NCI-H446 treated with DMSO at 0.1 percent for 48 hours (cell line): Measurements from ENCODE around the gene BECN2.
"Not testable (repeated sequence)": the region's sequence is repeated elsewhere in the genome, so short reads cannot be mapped to it uniquely, and the experiment has no call there.

Experiments
- DNase-seq: peaks from one replicate; lab custom pipeline; 2025; lab: John Stamatoyannopoulos, UW

The BECN2 gene

DNA sequence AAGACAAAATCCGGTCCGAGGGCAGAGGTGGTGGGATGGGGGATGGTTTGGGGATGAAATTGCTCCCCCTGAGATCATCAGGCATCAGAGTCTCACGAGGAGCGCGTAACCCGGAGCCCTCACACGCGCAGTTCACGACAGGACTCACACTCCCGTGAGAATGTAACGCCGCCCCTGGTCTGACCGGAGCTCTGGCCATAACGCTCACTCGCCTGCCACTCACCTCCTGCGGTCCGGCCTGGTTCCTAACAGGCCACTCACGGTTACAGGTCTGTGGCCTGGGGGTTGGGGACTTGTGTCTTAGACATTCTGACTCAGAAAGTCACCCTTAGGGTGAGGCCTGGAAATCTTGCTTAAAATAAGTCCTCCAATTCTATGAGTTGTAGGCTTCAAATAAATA, 21.5 kb downstream of the BECN2 start:
- no peak for DNase-seq

DNA sequence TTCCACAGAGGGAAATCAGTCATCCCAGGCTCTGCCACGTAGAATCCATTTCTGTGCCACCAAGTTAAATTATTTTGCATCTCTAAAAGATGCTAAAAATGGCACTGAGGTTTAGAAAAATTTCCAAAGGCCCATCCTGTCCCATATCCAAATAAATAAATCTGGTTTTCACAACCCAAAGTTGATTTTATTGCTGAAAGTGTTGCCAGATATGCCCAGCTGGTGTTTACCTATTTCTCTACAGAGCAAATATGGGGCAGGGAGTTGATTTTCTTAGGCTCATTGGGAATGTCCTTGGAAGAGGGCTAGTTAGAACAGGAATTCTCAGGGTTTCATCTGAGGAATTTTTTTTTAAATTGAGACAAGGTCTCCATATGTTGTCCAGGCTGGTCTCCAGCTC, 22.4 kb downstream of the BECN2 start:
- no peak for DNase-seq

DNA sequence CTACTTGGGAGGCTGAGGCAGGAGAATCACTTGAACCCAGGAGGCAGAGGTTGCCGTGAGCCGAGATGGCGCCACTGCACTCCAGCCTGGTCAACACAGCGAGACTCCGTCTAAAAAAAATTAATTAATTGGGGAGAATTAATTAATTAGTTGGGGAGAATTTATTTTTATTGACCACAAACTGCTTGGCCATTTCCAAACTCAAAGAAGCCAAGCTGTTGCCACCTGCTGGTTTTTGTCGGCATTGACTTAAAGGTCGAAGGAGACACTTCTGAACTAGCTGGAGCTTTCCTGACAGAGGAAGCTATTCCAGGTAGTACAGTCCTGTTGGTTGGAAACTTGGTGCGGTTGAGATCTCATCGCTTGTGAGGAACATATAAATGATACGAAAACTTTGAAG, 28.2 kb downstream of the BECN2 start:
- DNase-seq: no peak

- DNase-seq: not testable (repeated sequence)
Measured at GRCh38 chr1:241988389-241988930, 30.9 kb downstream of the BECN2 start.

DNA sequence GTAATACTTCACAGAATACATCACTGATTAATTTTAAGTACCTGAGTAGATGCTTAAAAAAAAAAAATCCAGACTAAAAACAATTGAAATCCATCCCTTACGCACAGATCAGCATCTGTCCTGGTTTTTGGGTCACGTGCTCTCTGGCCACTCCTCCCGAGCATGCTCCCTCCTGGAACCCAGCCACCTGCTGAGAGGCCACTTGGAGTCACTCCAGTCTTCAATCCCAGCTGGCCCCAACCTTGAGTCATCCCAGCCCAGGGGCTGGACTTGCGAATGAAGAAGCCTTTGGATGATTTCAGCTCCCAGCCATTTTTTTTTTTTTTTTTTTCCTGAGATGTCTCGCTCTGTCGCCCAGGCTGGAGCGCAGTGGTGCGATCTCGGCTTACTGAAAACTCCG, 32.5 kb downstream of the BECN2 start:
- peak; percentile 88 for DNase-seq

DNA sequence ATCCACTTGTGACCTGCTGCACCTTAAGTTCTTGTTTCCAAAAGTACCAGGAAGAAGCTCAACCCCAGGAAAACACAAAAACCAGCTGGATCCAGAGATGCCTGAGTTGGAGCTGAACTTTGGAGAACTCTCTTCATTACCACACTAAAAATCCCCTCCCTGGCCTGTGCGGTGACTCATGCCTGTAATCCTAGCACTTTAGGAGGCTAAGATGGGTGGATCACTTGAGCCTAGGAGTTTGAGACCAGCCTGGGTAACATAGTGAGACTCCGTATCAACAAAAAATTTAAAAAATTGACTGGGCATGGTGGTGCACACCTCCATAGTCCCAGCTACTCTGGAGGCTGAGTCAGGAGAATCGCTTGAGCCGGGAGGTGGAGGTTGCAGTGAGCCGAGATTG, 35.2 kb downstream of the BECN2 start:
- no peak for DNase-seq

- no peak for DNase-seq
Measured at GRCh38 chr1:241994171-241994570, 36.6 kb downstream of the BECN2 start.

- DNase-seq: no peak
Measured at GRCh38 chr1:241997401-241997998, 39.9 kb downstream of the BECN2 start.

DNA sequence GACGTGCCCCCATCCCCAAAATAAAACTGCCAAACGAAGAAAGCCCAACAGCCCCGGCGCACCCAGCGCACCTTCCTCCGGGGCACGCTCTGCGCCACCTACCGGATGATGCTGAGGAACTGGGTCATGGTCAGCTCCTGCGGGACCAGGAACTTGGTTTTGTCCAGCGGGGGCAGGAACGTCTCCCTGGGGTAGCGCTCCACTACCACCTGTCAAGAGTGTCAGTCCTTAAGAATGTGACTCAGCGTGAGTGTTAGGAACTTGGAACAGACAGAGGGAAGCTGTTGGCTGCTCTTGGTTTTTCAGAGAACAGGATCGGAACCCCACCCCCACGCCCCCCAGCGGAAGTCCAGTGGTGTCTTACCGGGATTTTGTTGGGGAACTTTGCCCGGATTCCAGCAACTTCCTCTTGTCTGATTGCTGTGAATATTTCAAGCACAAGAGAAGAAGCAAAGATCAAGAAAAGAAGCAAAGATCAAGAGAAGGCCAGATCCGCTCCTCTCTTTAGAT, 40.9 kb downstream of the BECN2 start:
- no peak for DNase-seq

DNA sequence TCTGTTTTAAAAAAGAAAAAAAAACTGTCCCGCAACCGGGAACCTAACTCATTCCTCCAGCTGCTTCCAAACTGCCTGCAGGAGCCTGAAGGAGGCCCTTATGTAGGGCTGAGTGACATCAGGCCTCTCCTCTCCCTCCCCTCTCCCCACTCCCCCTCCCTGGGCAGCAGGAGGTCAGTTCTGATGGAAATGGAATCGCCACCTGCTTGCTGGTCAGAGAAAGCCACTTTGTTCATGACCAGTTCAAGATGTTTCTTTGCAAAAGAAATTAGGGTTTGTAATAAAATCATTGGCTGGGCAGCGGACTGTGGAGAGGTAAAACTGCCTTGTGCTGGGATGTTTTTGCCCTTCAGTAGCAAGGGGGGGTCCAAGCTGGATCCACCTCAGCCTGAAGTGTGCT, 41.5 kb downstream of the BECN2 start, which contains the start of gene MAP1LC3C:
MAP1LC3C (minus strand) TSS at position 73 of the 400 bp plus-strand sequence. CDS start 90 bp downstream, outside the sequence.
- no peak for DNase-seq

GRCh38 chr1:242000434-242000833, 42.9 kb downstream of the BECN2 start:
- no peak for DNase-seq

- no peak for DNase-seq
Measured at GRCh38 chr1:242002072-242002471, 44.5 kb downstream of the BECN2 start.

GRCh38 chr1:242002510-242002909, 44.9 kb downstream of the BECN2 start:
- DNase-seq: no peak

DNA sequence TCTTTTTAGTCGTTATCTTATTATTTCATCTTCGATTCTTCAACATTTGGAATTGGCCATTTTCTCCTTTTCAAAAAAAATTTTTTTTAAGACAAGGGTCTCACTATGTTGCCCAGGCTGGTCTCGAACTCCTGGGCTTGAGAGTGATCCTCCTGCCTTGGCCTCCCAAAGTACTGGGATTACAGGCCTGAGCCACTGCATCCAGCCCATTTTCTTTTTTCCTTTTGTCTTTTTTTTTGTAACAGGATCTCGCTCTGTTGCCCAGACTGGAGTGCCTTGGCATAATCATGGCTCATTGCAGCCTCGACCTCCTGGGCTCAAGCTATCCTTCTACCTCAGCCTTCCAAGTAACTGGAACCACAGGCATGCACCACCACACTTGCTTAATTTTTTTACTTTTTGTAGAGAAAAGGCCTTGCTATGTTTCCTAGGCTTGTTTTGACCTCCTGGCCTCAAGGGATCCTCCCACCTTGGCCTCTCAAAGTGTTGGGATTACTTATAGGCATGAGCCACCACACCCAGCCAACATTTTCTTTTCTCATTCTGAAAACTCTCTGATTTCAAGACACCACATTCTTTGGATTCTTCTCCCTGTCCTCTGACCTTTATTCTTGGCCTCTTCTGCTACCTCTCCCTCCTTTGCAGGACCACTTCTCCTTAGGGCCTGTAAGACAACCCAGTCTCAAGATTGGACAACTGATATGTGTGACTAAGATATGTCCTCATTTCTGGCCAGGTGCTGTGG, 47.4 kb downstream of the BECN2 start:
- no peak for DNase-seq

GRCh38 chr1:242005866-242006535, 48.4 kb downstream of the BECN2 start:
- DNase-seq: no peak

DNA sequence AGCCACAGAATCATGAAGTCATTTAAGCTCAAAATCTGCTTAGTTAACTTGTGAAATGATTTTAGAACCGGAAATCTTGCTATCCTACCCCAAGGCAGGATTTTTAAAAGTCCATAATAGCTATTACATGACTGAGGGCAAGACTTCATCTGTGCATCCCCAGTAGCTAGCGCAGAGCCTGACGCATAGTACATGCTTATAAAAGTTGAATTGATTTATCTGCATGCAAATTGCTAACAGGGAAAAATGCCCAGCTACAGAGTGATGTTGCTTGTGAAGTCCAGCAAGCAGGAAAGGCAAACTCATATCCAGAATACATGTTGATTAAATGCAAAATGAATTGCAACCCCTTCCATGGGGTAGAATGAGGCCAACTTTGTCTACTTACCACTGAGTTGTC, 49.4 kb downstream of the BECN2 start:
- DNase-seq: no peak
